Measurements from ENCODE around the gene RNF26.

RNF26 gene

DNA sequence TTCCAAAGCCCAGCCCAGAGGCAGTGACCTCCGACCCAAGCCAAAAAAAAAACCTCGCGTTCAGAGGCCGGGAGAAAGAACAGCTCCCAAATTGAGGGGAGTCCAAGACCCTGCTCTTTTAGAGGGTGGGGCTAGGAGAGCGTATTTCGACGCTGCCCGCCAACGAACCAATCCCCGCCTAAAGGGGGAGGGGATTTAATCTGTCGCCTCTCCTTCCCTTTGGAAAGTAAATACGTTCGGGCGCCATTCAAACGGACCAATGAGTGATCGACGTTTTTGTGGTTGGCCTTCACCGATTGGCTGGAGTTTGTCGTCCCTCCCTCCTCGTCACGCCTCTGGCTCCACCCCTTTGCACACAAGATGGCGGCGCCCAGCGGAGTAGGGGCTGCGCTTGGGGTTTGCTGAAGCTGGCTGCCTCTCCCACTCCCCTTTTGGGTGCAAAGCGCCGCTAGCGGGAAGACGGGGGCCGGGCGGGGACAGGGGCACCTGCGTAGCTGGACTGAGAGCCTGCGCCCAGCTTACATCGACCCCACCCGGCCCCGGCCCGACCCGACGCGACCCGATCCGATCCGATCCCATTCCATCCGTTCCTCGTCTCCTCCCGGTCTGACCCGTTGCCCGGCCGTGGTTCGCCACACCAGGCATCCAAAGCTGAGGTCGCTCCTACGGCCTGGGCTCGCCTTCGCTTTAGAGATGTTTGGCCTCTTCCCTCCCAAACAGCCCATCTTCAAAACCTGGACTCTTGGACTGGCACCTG lies at the start of gene RNF26:
Gene RNF26 (plus strand): TSS at position 354 of the 757 bp plus-strand sequence. CDS start 596 bp downstream, outside the sequence.
- DNase-seq: peak; percentile 98

DNA sequence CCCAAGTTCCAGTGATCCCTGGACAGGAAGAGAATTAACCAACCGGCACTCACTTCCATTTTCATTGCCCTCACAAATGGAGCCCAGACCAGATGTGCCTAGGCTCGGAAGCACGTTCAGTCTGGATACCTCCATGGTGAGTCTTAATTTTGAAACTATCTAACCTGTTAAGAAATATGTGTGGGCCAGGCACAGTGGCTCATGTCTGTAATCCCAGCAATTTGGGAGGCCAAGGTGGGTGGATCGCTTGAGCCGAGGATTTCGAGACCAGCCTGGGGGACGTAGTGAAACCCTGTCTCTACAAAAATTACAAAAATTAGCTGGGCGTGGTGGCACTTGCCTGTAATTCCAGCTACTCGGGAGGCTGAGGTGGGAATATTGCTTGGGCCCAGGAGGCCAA lies 48.9 kb upstream of the RNF26 start:
- no peak for DNase-seq

DNA sequence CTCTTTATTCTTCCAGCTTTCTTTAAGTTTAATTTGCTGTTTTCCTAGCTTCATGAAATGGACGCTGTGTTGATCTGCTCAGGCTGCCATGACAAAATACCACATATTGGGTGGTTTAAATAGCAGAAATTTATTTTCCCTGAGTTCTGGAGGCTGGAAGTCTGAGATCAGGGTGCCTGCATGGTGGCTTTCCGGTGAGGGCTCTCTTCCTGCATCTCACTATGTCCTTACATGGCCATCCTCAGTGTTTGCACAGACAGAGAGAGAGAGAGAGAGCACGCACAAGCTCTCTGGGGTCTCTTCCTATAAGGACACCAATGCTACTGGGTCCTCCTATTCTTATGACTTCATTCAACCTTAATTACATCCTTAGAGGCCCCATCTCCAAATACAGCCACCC lies 46.1 kb upstream of the RNF26 start:
- DNase-seq: no peak

GRCh38 chr11:119290894-119291497 lies 43.3 kb upstream of the RNF26 start:
- no peak for DNase-seq

- DNase-seq: no peak
These were observed 40.9 kb upstream of the RNF26 start for GRCh38 chr11:119293461-119293860.

DNA sequence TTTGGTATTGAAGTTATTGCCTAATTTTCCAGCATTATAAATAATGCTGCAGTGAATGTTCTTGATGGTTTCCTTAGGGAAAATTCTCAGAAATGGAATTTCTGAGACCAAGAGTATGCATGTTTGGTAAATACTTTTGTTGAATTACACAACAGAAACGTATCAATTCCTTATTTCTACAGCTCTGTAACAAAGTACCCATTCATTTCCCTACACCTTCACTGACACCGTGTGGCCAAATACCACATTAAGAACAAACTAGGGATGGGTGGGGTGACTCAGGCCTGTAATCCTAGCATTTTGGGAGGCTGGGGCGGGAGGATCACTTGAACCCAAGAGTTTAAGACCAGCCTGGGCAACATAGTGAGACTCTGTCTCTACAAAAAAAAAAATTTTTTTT lies 39.1 kb upstream of the RNF26 start:
- no peak for DNase-seq

GRCh38 chr11:119297938-119298337 lies 36.4 kb upstream of the RNF26 start:
- DNase-seq: no peak

DNA sequence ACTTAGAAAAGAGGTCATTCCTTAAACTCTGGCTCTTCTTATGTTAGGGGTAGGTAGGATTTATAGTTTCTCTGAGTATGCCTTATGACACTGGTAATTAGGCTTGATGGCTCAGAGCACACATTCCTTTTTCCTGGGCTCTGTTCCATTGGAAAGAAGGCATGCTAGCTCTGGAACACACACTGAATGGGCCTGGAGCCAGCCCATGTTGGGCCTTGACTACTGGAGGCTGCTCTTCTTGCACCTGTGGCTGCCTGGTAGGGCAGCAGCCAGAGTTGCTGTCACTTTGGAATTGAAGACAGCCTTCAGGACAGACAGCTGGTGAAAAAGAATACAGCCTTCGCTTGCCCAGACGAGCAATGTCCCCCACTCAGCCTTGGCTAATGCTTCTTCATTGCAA lies 35.6 kb upstream of the RNF26 start:
- no peak for DNase-seq

DNA sequence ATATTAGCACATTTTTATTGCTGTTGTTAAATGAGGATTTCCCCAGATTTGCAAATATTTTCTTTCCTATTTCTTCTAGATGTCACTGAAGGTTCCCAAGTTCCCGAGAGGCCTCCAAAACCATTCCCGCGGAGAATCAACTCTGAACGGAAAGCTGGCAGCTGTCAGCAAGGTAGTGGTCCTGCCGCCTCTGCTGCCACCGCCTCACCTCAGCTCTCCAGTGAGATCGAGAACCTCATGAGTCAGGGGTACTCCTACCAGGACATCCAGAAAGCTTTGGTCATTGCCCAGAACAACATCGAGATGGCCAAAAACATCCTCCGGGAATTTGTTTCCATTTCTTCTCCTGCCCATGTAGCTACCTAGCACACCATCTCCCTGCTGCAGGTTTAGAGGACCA lies 34.9 kb upstream of the RNF26 start:
- DNase-seq: no peak

GRCh38 chr11:119300198-119300964 lies 33.9 kb upstream of the RNF26 start:
- DNase-seq: no peak

GRCh38 chr11:119303227-119303718 lies 31.1 kb upstream of the RNF26 start:
- DNase-seq: no peak

DNA sequence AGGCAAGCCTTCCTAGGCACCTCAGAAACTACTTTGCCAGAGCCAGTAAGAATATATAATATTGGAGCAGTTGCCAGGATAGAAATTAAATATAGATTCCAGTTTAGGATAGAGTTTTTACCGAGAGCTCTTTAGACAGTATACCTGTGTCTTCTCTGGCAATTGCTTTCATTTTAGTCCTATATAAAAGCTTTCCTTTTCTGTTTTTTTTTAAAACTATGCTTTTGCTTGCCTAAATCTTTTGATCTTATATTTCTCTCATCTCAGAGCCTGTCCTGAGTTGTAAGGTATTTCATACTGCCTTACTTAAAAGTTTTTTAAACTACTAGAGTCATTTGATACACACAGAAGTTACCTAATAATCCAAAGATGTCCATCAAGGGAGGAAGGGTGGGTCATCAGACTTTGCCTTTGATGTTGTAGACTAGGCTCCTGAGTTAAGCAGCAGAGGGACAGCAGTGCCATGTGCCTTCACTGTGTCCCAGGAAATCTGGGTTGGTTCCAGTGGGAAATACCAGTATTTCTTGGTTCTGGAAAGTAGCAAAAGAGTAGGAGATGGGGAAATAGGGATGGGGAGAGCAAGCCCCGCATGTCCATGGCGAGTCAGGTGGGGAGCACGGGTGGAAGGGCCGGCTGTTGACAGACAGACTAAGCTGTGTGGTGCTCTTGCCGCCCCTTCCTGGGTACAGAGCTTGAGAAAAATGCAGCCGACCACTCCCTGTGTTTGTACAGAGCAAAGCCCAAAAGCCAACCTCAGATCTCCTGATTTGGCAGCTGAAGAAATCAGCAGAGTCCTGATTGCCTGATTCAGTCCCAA lies 28.6 kb upstream of the RNF26 start:
- DNase-seq: no peak

DNA sequence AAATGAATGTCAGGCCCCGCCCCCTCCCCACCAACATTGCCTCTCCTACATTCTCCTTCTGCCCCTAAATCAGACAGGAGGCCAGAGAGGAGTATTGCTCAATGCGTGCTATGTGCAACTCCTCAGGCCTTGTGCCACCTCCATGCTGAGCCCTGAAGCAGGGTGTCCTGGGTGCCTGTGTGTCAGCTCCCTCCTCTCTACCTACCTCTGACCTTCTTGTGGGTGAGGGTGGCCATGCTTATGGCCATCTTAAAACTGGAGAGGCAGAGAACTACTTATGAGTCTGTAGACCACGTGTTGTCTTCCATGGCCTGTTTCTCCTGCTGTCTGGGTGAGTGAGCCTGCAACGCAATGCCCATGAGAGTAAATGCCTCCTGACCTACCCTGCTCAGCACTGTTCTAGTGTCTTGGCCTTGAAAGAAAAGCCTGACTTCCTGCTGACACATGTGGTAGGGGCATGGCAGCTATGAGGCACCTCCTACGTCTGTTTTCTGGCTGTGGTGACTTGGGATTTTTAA lies 27.9 kb upstream of the RNF26 start:
- peak; percentile 28 for DNase-seq

DNA sequence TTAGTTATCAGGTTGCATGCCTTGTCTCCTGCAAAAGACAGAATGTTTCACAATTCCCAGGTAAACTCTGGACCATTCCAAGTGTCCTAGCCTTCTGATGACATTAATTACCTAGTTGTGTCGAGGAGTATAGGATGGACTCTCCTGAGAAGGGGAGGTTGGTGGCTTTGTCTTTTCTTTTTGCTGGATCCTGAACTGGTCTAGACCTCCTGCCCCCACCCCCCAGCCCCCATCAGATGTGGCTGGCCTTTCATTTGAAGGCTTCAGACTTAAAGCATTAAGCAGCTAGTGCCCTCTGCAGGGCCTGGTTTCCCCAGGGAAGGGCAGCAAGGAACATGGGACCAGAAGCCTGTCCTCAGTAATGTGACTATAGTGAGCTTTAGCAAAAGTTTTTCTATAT lies 27.1 kb upstream of the RNF26 start:
- DNase-seq: no peak

GRCh38 chr11:119307974-119308373 lies 26.4 kb upstream of the RNF26 start:
- DNase-seq: no peak

- DNase-seq: no peak
These were observed 24.9 kb upstream of the RNF26 start for GRCh38 chr11:119309411-119309810.

DNA sequence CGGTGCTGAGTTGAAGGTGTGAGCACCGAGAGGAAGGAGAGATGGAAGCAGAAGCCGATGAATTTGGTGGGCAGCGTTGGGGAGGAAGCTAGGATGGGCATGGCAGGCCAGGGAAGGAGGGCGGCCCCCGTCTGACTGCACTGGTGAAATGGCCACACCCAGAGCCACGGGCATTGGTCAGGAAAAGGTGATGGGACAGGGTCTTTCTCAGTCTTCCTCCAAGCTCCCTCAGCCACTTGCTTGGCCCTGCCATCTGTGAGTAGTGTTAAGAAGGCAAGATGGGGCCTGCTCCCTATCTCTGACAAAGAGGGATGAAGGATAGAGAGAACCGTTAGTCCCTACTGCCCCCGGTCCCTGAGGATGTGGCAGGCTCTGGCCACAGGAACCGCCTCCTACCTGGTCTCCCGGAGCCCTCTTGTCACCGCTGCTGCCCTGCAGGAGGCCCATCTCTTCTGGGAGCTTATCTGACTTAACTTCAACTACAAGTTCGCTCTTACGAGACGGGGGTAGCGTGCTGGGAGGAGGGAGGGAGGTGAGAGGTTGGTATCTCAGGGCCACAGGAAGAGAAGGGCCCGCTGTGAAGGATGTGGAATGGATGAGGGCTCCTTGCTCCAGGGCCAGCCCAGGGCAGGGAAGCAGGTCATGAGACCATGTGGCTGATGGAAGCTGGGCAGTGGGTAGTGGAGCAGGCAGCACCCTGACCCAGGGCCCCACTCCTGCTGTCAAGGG lies 24.2 kb upstream of the RNF26 start:
- no peak for DNase-seq

DNA sequence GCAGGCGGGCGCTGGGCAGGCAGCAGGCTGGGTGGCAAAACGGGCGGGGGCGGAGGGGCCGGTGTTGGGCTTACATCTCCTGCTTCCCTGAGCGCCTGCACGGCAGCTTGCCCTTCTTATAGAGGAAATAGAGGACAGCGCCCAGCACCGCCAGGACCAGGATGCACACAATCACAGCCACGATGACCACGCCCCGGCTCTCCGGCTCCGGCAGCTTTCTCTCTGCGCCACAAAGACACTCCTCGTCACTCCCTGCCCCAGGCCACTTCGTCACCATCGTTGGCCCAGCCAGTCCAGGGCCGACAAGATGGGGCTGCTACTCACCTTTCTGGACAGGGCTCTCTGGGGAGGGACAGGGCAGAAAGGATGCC lies 23.7 kb upstream of the RNF26 start:
- DNase-seq: no peak

DNA sequence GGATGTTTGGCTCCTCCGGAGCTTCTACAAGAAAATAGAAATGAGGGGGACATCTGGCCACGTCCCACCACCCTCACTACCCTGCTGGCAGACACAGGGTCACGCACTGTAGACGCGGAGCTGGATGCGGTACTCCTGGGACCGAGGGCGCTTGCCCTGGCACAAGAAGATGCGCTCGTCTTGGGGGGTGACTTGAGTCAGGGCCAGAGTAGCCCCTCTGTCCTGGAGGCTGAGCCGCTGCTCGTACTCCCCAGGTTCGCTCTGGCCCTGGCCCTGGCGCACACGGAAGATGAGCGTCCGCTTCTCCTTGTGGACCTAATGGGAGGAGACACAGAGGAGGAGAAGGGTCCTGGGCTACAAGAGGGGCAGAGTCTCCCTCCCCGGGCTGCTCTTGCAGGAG lies 19.6 kb upstream of the RNF26 start:
- DNase-seq: no peak

GRCh38 chr11:119315131-119316015 lies 19.0 kb upstream of the RNF26 start:
- DNase-seq: peak; percentile 54
